GM19395 (cell line): ENCODE data around the gene PICK1.

Experiments used
- ATAC-seq: cut with Tn5 transposase; IDR thresholded peaks from one replicate; pipeline ENCODE4 v1.9.1; 2021; ENCODE audit warnings: mild to moderate bottlenecking, moderate library complexity; ENCODE audit not compliant: unreplicated experiment

The PICK1 gene

DNA sequence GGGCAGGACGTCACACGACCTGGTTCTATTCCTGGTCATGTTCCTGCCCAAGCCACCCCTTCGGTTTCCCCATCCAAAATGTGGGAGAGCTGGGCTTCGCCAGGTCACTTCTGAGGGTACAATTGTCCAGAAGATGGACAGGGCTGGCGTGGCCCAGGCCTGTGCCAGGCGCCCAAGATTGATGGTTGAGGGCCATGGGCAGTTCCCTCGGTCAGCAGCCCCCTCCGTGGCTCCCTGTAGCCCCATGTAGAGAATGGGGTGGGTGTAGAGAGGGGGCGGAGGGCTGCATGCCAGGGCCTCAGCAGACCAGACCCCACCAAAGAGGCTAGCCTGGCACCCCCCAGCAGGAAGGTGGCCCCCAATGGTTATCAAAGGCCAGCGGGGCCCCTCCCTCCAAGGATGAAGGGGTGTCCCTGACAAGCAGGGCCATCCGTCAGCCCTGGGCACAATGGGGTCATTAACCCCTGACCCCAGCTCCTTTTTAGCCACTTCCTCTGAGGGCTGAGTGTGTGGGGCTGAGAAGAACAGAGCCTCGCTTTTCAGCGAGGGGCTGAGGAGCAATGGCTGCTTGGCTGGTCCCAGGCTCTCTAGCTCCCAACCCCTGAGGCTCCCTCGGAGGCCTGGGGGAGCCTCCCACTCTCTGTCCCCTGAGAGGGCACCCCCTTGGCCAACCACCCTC is 11.0 kb upstream of the PICK1 start:
- no peak for ATAC-seq

- ATAC-seq = no peak
Measured at GRCh38 chr22:38049812-38050619, 7.2 kb upstream of the PICK1 start.

- no peak for ATAC-seq
Measured at GRCh38 chr22:38050720-38051119, 6.5 kb upstream of the PICK1 start.

DNA sequence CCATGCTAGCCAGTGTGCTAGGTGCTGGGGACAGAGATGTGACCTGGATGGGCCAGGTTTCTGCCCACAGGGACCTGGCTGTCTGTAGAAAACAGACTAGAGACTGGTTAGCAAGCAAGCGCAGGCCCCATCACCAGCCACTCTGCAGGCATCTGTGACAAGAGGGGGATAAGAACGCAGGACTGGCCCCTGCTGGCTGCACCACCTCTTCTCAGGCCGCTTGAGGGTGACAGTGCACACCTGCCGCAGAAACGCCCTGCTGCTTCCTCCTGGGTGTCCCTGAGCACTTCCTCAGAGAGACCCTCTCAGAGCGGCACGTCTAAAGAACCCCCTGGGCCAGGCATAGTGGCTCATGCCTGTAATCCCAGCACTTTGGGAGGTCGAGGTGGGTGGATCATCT is 5.9 kb upstream of the PICK1 start:
- ATAC-seq = no peak

DNA sequence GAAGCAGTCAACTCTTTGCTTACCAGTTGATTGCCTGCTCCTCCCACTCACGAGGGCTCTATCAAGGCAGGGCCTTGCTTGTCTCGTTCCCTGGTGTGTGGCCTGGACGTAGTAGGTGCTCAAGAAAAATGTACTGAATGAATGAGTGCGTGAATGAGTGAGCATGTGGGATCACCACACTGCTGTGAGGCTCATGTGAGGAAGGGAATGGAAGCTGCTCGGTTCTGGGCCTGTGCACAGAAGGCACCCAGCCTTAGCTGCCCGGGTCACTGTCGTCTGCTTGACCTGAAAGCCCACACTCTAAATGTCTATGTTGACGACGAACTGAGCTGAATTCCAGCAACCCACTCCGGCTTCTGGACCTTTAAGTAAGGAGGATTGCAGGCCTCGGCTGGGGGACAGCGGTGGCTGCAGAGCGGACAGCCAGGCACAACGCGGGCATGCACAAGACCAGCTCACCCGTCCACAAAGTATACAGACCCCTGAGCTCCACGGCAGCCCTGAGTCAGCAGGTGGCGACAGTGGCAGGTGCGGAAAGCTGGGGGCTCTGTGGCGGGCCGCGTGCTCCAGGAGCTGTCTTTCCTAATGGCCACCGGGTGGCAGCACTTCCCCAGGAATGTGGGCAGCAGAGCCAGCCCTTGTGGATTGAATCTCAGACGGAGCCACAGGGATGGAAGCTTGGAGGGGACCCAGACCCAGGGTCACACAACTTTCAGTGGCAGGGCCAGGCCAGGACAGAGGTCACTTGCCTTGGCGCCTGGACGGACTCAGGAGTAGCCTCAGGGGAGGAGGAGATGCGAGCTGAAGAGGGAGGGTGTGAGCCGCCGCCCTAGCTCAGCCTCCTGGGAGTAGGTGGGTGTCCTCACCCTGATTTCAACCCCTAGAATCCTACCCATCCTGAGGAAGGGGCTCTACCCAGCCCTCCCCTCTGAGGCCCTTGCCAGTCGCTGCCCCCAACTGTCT is 5.0 kb upstream of the PICK1 start:
- no peak for ATAC-seq

DNA sequence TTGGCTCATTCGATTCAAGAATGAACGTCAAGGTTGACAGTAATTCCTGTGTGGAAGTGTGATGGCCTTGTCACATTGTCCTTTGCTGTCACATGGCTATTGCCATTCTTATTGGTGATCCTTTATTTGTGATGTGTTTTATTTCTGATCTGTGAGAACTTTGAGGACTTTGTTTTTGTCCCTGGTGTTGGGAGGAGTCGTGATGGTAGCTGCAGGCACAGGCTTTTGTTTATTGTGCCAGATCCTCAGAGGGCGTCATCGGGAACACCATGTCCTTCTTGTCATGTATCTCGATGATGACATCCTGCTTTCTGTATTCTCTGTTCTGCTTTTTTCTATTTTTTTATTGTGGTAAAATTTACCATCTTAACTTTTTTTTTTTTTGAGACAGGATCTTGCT is 5.6 kb downstream of the PICK1 start:
- no peak for ATAC-seq

DNA sequence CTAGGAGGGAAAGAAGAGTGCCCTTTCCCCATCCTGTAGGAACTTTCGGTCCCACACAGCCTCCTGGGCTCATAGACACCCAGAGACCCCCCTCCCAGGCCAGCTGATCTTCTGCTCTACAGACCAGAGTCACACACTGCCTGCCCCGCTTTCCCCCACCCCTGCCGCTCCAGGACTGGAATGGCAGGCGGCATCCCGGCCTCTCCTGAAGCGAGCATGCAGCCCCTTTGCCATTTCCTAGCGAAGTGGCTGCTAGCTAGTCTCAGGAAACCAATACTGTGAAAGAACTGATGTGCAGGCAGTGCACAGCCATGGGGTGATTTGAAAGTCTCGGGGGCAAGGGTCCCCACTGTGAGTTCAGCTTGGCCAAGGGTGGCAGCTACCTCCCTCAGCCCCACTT is 8.3 kb downstream of the PICK1 start:
- ATAC-seq = no peak

DNA sequence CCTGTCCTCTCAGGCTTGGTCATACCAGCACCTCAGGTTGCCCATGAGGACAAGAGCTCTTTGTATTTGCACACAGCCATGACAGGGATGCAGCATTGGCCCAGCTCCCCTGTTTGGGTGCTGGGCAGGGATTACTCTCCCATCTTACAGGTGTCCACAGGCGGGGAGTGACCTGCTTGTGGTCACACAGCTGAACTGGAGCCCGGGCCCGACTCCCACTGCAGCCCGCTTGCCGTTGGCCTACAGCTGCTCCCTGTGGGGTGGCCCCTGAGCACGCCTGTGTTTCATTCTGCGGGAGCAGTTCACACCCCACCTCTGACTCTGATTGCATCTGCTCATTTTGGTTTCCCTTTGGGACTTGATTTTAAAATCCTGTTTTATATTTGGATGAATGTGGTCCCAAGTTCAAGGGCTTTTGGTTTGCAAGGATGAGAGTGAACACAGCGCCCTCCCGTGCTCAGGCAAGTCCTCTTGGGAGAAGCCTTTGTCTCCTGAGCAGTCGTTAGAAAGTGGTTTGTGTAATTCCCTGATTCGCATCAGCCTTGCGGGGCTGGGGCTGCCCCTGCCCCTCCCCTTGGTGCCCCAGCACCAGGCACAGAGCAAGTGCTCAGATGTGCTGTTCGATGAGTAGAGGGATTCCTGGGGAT is 9.3 kb downstream of the PICK1 start:
- no peak for ATAC-seq

DNA sequence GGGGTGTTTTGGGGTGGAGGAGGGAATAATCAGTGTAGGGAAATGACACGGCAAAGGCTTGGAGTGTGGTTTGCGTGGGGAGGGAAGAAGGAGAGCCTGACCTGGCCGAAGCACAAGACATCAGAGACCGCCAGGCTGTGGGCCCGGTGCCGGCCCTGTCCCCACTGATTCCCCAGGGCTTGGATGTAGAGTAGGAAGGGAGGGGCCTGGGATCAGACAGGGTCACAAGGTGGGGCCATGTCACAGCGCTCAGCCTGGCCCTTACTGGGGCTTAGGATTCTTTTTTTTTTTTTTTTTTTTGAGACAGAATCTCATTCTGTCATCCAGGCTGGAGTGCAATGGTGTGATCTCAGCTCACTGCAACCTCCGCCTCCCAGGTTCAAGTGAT is 9.8 kb downstream of the PICK1 start:
- ATAC-seq = no peak

DNA sequence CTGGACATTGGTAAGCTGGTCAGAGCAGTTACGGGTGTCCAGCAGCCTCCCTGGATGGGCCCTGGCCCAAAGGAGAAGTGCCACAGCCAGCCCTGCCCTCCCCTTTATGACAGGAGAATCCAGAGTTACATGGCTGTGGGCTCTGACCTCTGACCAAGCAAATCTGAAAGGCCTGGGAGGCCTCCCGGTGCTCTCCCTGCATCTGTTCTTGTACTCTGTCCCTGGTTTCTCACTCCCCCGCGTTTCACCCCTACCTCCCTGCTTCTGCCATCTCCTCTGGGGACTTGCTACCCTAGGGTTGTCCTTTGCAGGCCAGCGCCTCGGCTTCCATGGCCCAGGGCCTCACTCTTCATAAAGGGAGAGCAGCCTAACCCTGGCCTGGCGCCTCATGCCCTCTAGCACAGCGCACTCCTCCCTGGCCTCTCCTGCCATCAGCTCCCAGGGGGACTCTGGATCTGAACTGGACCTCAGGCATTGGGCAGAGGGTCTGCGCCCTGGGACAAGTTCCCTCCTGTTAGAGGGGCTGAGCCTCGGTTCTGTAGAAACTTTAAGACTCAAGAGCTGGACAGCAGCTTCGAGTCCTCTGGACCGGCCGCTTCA is 10.7 kb downstream of the PICK1 start:
- no peak for ATAC-seq

DNA sequence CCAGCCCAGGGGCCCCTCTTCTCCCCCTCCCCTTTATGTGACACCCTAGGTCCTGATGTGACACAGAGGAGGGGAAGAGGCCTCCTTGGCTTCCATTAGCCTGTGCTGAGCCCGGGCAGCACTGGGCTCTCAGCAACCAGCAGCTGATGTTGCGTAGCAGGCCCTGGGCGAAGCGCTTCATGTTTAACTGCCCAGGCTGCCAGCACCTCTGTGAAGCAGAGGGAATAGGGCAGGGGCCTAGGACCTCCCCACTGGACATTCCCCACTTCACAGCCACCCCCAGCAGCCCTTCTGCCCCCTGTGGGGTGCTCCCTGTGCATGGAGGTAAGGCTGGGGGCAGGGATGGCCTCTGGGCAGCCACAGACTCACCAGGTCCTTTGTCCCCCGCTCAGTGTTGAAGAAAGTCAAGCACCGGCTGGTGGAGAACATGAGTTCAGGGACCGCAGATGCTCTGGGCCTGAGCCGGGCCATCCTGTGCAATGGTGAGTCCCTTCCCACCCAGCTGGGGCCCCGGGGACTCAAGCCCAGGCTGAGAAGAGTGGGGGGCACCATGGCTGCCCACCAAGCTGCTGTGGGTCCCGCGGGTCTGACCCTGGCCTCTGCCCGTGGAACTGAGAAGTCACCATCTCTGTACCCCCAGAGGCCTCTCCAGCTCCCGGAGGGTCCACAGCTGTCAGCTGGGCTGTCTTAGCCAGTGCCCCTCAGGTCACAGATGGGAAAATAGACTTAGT is 11.6 kb downstream of the PICK1 start:
- ATAC-seq = no peak

- ATAC-seq = no peak
Measured at GRCh38 chr22:38069372-38070249, 12.4 kb downstream of the PICK1 start.

DNA sequence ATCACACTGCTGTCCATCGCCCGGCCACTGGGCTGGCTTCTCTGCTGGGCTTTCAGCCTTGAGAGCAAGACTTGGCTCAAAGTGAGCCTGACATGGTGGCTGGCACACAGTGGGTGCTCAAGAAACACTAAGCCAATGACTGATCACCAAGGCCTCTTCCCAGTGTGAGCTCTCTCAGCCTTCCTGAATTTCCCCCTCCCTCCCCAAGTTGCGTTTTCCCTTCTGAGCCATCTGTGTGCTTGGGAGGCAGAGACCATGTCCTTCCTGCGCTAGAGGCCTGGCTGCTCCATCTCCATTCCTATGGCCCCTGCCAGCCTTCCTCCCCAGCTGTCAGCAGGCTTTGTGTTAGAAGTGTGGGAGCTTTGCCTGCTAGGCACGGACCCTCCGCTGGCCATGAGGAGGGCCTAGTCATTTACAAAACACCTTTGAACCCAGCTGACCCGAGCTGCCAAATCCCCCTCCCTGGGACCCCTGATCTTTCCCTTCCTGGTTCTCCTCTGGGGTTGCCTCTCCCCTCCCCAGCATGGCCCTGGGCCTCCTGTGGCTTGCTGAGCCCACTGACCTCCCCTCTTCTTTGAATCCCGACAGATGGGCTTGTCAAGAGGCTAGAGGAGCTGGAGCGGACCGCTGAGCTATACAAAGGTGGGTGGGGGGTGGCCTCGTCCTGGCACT is 13.2 kb downstream of the PICK1 start:
- no peak for ATAC-seq

GRCh38 chr22:38071421-38072321 is 14.5 kb downstream of the PICK1 start:
- no peak for ATAC-seq

DNA sequence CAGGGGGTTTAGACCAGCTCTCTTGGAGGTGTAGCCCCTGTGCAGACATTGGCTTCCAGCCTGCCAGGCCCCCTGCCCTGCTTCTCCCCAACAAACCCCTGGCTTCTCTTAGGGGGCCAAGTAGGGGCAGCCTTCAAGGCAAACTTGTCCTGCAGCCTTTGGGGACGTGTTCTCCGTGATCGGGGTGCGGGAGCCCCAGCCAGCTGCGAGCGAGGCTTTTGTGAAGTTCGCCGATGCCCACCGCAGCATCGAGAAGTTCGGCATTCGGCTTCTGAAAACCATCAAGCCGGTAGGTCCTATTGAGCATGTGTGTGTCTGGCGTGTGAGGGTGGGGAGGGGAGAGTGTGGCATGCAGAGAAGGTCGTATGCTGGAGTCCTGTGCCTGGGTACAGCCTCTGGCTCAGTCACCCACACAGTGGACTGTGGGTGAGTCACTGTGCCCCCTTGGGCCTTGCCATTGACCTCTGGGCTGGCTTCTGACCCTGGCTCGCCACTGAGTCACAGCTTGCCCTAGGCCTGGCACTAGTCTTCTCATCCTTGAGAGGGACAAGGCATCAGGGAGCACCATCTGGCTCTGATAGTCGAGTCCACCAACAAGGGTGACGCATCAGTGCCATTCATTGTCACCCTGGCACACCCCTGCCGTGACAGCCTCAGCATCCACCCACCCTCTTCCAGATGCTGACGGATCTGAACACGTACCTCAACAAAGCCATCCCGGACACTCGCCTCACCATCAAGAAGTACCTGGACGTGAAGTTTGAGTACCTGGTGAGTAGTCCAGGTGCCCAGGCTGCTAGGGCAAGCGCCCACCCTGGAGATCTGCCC is 15.3 kb downstream of the PICK1 start:
- no peak for ATAC-seq
